Esophagus muscularis mucosa (tissue), 4 donors: ENCODE data around the gene GFI1B. TPM values are rescaled to one million over a fixed set of nuclear protein-coding genes. Genes with fewer than 3 reads are reported as not detected.

Experiments used
- DNase-seq: peaks from one replicate; pipeline ENCODE4 v3.0.0-alpha.2; 2017; ENCODE audit errors: extremely low spot score
- H3K27ac ChIP-seq, 4 donors: fragments of 200-600 bp; sonication (generic); replicated peaks in 1 of 4; 1 replicate in 3 of 4; 2 replicates in 1 of 4; pipeline ENCODE4 v1.5.1; 2016 to 2019; ENCODE audit warnings: mild to moderate bottlenecking in 1 of 4
- H3K27me3 ChIP-seq, 4 donors: fragments of 200-600 bp; sonication (generic); one replicate each; pipeline versions ENCODE4 v1.5.1 to v1.6.0; 2016 to 2019
- H3K36me3 ChIP-seq, 4 donors: fragments of 200-600 bp; sonication (generic); one replicate each; pipeline ENCODE4 v1.5.1; 2016 to 2019
- H3K4me1 ChIP-seq, 4 donors: fragments of 200-600 bp; sonication (generic); one replicate each; pipeline ENCODE4 v1.5.1; 2016 to 2019
- H3K4me3 ChIP-seq, 4 donors: fragments of 200-600 bp; sonication (generic); 1 replicate in 2 of 4; 2 replicates in 2 of 4; pipeline ENCODE4 v1.5.1; 2016 to 2019; ENCODE audit warnings: mild to moderate bottlenecking in 4 of 4, moderate library complexity in 1 of 4
- H3K9me3 ChIP-seq, 4 donors: fragments of 200-600 bp; sonication (generic); 1 replicate in 3 of 4; 2 replicates in 1 of 4; pipeline ENCODE4 v1.5.1; 2016 to 2019
- CTCF ChIP-seq, 3 experiments: fragments of 200-600 bp in 2 of 3; fragments of 450-650 bp in 1 of 3; sonication (generic) in 2 of 3; IDR thresholded peaks; one replicate each; pipeline ENCODE4 v1.5.1; 2017 to 2019; ENCODE audit warnings: antibody characterized with exemption in 3 of 3, mild to moderate bottlenecking in 2 of 3, moderate library complexity in 1 of 3
- EP300 ChIP-seq: sonication (generic); formaldehyde crosslinking; IDR thresholded peaks from one replicate; pipeline ENCODE4 v1.6.1; 2017; ENCODE audit warnings: antibody characterized with exemption
- POLR2A ChIP-seq: fragments of 450-650 bp; IDR thresholded peaks from one replicate; pipeline ENCODE4 v1.6.1; 2017; ENCODE audit warnings: antibody characterized with exemption, moderate library complexity, mild to moderate bottlenecking, low read depth
- POLR2AphosphoS5 ChIP-seq, 2 donors: sonication (generic); formaldehyde crosslinking; IDR thresholded peaks; one replicate each; pipeline ENCODE4 v1.6.1; 2017; ENCODE audit warnings: antibody characterized with exemption in 2 of 2
- whole genome bisulfite sequencing: methylation state at CpG from one replicate; pipeline ENCODE4 v1.1.5; 2018; 5-methylcytosine and 5-hydroxymethylcytosine counted together
- intact Hi-C: fragments of 100-400 bp; cut with DNase I; formaldehyde crosslinking; loops from one replicate; pipeline ENCODE4 v1.15.1; 2023
- total RNA-seq, 4 donors: library from RNA; depleted of rRNA; stranded (reverse); fragments of >200 nt; gene quantifications; one replicate each; pipeline versions ENCODE4 v1.1.0 to v1.2.1, GENCODE V29; 2016

GFI1B gene
- under 1 TPM in 1 of 4 donors, not detected in 3; 0.17 TPM for total RNA-seq

DNA sequence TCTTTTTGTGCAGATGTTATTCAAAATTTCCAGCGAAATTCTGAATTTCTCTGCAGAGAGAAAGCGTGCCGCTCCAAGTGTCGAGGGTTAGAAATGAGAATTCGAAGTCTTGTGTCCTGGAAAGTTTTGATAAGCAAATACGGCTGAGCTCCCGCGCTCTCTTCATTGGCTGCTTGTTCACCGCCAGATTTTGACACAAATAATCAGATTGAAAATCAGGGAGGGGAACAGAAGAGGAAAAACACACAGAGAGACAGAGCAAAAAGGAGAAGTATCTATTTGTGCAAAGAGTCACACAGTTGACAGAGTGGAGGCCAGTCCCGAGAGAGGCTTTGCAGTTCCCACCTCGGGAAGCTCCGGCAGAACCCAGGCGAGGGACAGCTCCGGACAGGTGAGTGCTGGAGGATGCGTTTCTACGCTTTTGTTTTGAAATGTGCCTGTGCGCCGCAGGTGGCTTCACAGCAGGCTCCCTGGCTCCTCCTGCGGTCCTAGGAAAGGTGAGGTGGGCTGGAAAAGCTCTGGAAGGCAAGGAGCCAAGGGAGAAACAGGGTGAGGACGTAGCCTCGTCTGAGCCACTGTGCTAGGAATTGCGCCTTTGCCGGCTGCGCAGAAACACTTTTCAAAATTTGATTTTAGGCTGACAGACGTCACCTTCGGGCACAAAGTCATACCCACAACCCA lies at the start of gene GFI1B:
GFI1B (plus strand) TSS at position 244 of the 681 bp plus-strand sequence. CDS start 7,985 bp downstream, outside the sequence.
- 21% methylated on average over 26 of the region's 26 CpGs for whole genome bisulfite sequencing
- Histone ChIP-seq H3K27me3 (peaks cover 0 to 82% (median 17%) of the 10 kb centered on the region in 4 donors), H3K27ac (no peak within 1 kb of the TSS), H3K4me1 (peaks cover 0 to 4% (median 4%) of the 10 kb centered on the region in 4 donors), H3K4me3 (no peak within 1 kb of the TSS), H3K9me3 (no peaks in the 10 kb centered on the region), H3K36me3 (no peaks in the 10 kb centered on the region)
- intact Hi-C loops, result no loop called here
- TF ChIP-seq EP300 (no peak), POLR2AphosphoS5 (IDR thresholded peaks at IDR 0.05) (no peak), POLR2A (no peak)
- no peak for DNase-seq

DNA sequence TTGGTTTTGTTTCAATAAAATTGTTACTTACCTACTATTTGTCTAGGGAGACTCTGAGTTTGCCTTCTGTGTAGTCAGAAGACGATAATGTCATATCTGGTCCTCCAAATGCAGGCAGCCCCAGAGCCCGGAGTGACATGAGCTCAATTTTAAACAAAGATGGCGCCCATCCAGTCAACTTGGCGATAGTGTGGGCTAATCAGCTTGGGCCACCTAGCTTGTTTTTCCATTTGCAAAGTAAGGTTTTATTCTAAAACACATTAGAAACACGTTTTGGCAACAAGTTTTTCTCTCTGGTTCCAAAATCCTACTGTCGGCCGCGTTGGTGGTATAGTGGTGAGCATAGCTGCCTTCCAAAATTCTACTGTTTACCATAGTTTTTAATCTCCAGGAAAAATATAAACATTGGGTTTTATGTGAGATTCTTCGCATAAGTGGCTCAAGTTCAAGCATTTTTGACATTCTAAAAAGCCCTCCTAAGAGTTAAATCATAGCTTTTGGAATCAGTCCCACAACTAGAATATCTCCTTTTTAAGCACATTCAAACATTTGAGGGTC lies 47.2 kb upstream of the GFI1B start:
- H3K4me1 ChIP-seq, result peaks cover 0 to 7% (median 0%) of the 10 kb centered on the region in 4 donors
- no peak for DNase-seq
- no peaks in the 10 kb centered on the region for H3K27me3 ChIP-seq
- 89% methylated on average over 9 of the region's 9 CpGs for WGBS
- H3K27ac ChIP-seq, result no peak overlapping the region
- no peaks in the 10 kb centered on the region for H3K9me3 ChIP-seq
- no peak overlapping the region for H3K4me3 ChIP-seq
- peaks cover 16 to 73% (median 47%) of the 10 kb centered on the region in 4 donors for H3K36me3 ChIP-seq
- no peak for TF ChIP-seq POLR2A
- TF ChIP-seq CTCF (IDR thresholded peaks at IDR 0.05), result no peak
- no peak for TF ChIP-seq POLR2AphosphoS5 (IDR thresholded peaks at IDR 0.05)
- no peak for TF ChIP-seq EP300
- intact Hi-C loops, result no loop called here

DNA sequence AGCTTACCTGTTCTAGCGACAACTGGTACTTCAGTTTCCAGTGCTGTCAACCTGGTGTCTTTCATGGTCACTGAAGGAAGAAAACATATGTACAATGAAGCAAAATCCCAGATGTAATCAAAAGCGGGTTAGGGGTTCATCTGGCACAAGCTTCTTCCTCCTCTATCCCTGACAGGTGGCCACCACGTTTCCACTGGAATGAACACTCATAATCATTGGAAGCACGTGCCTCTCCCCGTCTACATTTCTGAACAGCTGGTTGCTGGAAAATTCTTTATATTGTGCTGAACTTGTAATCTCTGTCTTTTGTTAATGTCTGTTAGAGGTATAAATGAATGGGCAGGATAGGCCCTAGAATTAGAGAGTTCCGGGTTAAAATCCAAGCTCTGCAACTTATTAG lies 43.5 kb upstream of the GFI1B start:
- no peaks in the 10 kb centered on the region for H3K27me3 ChIP-seq
- H3K4me3 ChIP-seq, result no peak overlapping the region
- intact Hi-C loops, result no loop called here
- no peak for DNase-seq
- H3K9me3 ChIP-seq, result no peaks in the 10 kb centered on the region
- peaks cover 0 to 36% (median 18%) of the 10 kb centered on the region in 4 donors for H3K36me3 ChIP-seq
- H3K4me1 ChIP-seq, result peaks cover 0 to 7% (median 0%) of the 10 kb centered on the region in 4 donors
- TF ChIP-seq POLR2A, result no peak
- TF ChIP-seq EP300, result no peak
- TF ChIP-seq POLR2AphosphoS5 (IDR thresholded peaks at IDR 0.05), result no peak
- TF ChIP-seq CTCF (IDR thresholded peaks at IDR 0.05), result no peak
- no peak overlapping the region for H3K27ac ChIP-seq
- 91% methylated on average over 6 of the region's 6 CpGs for WGBS

GRCh38 chr9:132937463-132937901 lies 41.0 kb upstream of the GFI1B start:
- no peak overlapping the region for H3K27ac ChIP-seq
- H3K36me3 ChIP-seq, result peaks cover 0 to 22% (median 15%) of the 10 kb centered on the region in 4 donors
- no peak for TF ChIP-seq POLR2AphosphoS5 (IDR thresholded peaks at IDR 0.05)
- no peak for TF ChIP-seq POLR2A
- no peak for TF ChIP-seq EP300
- TF ChIP-seq CTCF (IDR thresholded peaks at IDR 0.05), result no peak
- no peaks in the 10 kb centered on the region for H3K27me3 ChIP-seq
- H3K4me1 ChIP-seq, result peaks cover 2 to 15% (median 10%) of the 10 kb centered on the region in 4 donors
- no peak overlapping the region for H3K4me3 ChIP-seq
- no peak for DNase-seq
- intact Hi-C loops, result no loop called here
- no peaks in the 10 kb centered on the region for H3K9me3 ChIP-seq
- WGBS, result 89% methylated on average over 7 of the region's 7 CpGs

GRCh38 chr9:132939169-132939568 lies 39.3 kb upstream of the GFI1B start:
- 81% methylated on average over 1 of the region's 1 CpG for WGBS
- Histone ChIP-seq H3K27me3 (no peaks in the 10 kb centered on the region), H3K36me3 (peaks cover 0 to 9% (median 7%) of the 10 kb centered on the region in 4 donors), H3K4me1 (peaks cover 17 to 31% (median 24%) of the 10 kb centered on the region in 4 donors), H3K4me3 (no peak overlapping the region), H3K9me3 (no peaks in the 10 kb centered on the region), H3K27ac (no peak overlapping the region)
- TF ChIP-seq POLR2A (no peak), EP300 (no peak), POLR2AphosphoS5 (IDR thresholded peaks at IDR 0.05) (no peak), CTCF (IDR thresholded peaks at IDR 0.05) (no peak)
- DNase-seq, result no peak
- intact Hi-C loops, result no loop called here
